Activated T-helper 9 cell treated with anti-CD3 and anti-CD28 coated beads, Interleukin-2, amount 50 U/mL, for 16 hours (primary cell): ENCODE data around the gene PERP.
"Not testable (repeated sequence)": the region's sequence is repeated elsewhere in the genome, so short reads cannot be mapped to it uniquely, and the experiment has no call there.

ENCODE experiments used
- DNase-seq: peaks from one replicate; pipeline ENCODE4 v3.0.0-alpha.2; 2020; ENCODE audit warnings: low read depth

Gene PERP

DNA sequence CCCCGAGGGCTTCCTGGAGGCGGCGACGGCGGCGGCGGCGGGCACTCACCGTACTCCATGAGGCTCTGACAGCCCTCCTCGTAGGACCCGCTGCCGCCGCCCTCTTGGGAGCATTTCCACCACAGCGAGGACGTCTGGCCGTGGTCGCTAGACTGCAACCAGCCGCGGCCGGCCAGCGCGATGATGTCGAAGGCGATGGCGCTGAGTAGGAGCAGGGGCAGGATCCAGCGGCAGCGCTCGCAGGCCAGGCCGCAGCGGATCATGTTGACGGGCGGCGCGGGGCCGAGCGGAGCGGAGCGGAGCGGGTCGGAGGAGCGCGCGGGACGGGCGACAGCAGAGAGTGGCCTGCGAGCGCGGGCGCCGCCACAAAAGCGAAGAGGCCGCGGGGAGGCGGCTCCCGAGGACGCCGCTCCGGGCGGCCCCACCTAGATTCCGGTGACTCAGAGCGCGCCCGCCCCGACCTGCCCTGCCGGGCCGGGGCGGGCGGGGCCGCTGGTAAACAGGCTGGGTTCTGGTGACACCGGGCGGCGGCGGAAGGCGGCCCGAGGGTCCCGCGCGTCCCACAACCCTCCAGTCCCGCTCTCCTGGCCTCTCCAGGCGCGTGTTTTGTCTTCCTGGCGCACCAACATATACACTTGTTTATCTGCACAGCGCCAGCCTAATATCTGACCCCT is at the start of gene PERP:
Gene PERP, minus strand, starts transcription at position 342 of the 674 bp plus-strand sequence. Its CDS starts 79 bp downstream, at position 263.
- peak; percentile 64 for DNase-seq

DNA sequence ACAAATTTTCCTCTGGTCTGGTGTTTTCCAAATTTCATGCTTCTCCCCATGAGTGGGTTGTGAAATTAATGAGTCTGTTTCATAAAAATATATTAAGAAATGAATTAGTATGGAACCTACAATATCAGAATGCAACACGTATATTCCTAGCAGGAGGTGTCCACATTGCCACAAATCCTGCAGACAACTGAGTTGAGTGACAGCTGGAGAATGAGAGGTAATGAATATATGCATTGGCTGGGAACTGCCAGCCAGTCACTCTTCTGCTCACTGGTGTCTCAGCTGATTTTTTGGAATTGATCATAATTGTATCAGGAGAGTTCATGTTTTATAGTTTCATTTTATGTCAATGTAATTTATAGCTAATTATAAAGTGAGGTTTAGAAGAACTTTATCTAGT is 48.2 kb upstream of the PERP start:
- DNase-seq, result no peak

DNA sequence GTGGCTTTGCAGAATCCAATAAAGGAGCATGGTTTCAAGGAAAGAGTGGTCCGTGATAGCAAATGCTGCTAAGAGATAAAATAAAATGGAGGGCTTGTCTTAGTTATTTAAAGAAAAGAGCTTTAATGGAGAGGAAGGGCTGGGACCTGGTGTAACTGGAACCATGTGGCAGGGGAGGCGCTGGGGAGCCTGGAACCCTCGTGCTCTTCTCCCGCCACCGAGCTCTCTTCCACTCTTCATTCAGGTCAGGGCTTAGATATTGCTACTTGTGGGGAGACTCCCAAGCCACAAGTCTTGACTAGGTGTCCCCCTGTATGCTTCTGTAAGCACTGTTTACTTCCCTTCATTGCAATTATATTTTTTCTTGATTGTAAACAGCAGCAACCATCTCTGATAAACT is 39.3 kb upstream of the PERP start:
- DNase-seq, result no peak

DNA sequence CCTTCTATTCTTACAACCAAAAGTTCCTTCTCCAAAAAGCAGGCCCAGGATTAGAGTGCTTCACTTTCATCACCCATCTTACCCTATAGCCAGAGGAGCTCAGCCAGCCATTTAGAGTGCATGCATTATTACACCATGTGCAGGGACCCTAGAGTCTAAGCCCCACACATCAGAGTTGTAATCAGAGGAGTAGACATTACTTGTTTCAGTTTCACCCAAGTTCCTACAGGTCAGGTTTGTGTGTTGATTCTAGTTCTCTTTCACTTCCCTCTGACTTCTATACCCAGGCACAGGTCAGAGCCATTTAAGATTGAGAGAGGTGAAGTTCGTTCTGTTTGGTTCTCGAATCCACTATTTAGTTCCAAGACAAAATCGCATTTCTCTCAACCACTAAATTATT is 38.2 kb upstream of the PERP start:
- DNase-seq, result no peak

DNA sequence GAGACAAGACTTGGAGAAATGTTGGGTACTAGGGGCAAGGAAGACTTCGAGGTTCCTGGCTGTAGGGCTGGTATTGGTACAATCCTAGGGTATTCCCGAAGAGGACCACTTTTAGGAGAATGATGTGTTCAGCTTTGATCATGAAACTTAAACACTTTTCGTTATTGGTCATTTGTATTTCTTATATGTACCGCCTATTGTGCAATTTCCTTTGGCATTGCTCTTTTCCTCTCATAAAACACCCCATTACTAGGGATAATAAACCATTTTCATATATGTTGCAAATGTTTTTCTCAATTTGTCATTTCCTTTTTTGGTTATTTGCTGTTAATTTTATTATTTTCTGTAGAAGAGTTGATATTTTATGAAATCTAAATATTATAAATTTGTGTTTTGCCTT is 35.6 kb upstream of the PERP start:
- DNase-seq, result no peak

DNA sequence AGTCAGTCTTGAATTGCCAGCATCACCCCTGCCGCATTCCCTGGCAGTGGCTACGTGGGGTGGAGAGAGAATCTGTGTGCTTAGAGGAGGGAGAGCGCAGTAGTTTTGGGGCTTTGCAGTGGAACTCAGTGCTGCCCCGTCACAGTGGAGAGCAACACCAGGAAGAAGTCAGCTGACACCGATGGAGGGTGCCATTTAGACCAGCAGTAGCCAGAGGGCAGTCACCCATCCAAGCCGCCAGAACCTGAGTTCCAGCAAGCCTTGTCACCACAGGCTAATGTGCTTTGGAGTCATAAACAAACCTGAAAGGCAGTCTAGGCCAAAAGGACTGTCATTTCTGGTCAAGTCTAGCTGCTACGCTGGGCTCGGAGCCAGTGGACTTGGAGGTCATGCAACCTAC is 22.0 kb upstream of the PERP start:
- DNase-seq, result no peak

DNA sequence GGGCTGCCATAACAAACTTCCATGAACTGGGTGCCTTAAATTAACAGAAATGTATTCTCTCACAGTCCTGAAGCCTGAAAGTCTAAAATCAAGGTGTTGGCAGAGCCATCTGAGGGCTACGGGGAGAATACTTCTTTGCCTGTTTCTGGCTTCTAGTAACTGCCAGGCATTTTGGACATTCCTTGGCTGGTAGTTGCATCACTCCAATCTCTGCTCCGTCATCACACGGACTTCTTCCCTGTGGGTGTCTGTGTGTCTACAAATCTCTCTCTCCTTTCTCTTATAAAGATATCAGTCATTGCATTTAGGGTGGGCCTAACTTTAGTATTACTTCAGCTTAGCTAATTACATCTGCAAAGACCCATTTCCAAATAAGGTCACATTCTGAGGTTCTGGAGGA is 20.9 kb upstream of the PERP start:
- no peak for DNase-seq

DNA sequence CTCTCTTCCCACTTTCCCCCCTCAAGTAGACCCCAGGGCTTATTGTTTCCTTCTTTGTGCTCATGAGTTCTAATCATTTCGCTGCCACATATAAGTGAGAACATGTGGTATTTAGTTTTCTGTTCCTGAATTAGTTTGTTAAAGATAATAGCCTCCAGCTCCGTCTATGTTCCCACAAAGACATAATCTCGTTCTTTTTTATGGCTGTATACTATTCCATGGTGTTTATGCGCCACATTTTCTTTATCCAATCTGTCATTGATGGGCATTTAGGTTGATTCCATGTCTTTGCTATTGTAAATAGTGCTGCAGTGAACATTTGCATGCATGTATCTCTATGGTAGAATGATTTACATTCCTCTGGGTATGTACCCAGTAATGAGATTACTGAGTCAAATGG is 16.9 kb upstream of the PERP start:
- no peak for DNase-seq

DNA sequence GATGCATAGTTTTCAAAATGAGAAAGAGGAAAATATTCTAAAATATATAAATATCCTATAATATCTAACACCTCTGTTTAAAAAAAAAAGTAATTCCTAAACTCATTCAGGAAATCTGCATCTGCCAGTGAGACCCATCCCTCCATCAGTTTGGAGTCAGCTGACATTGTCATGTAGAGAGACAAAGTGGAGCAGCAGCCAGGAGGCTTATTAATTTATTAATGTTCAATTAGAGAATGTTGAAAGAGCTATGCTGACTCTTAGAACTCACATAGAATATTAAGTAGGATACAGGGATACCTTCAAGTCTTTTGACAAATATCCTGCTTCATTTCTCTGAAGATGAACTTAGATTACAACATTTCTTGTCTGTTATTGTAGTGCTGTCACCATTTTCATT is 12.8 kb upstream of the PERP start:
- DNase-seq, result no peak

DNA sequence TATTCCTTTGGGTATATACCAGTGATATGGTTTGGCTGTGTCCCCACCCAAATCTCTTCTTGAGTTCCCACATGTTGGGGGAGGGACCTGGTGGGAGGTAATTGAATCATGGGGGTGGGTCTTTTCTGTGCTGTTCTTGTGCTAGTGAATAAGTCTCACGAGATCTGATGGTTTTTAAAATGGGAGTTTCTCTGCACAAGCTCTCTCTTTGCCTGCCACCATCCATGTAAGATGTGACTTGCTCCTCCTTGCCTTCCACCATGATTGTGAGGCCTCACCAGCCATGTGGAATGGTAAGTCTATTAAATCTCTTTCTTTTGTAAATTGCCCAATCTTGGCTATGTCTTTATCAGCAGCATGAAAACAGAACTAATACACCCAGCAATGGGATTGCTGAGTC is 12.0 kb upstream of the PERP start:
- DNase-seq, result not testable (repeated sequence)

DNA sequence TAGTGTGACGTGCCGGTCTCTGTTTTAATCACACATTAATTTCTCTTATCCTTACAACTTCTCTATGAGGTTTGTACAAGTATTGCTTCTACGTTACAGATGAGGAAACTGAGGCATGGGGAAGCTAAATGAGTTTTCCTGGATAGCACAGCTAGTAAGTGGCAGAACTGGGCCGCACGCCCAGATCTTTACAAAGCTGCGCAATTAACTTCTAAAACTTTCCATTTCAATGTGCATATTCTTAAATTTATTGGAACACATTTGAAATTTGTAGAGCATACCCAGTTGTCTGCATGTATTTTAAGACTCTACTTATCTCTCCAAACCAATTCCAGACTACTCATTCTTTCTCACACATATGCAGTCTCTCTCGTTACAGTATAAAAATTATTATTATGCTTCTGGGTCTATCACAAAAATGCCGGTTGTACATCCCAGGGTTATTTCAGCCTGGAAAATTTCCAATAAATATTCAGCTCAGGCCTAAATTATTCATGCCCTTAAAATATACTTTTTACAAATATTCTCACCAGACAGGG is 10.2 kb upstream of the PERP start:
- DNase-seq, result no peak

DNA sequence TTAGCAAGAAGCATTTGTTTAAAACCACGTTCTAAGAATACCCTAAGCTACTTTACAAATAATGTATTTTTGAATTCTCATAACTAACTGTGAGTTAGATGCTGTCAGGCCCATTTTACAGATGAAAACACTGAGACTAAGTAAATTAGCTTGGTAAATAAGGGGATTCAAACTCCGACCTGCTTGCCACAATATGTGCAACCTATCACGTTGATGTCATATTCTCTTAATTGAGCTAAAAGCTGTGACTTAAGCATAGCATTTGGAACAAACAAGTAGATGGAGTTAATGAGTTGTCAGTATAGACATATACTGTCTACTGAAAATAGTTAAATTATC is 9.4 kb upstream of the PERP start:
- no peak for DNase-seq

DNA sequence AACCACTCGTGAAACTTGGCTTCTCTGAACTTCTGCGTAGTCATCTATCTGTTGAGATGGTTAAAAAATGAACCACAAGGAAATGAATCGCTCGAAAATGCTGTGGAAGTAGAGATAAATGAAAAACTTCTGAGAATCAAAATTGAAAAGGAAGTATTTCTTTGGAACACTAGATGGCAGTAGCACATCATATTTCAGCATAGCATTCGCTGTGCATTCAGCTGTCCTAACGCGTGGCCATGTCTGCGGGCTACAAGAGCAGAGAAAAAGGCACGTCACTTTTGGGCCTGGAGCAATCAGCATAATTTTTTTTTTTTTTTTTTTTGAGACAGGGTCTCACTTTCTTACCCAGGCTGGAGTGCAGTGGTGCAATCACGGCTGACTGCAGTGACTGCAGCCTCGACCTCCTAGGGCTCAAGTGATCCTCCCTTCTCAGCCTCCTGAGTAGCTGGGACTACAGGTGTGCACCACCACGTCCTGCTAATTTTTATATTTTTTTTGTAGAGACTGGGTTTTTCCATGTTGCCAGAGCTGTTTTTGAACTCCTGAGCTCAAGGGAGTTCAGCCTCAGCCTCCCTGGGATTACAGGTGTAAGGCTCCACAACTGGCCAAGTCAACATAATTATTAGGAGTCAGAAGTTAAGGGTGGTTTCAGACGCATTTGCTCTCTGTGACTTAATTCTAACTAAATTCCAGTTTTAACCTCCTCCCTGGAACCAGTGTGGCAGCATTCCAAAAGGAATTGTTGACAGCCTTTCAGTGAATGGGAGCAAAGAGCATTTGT is 8.8 kb upstream of the PERP start:
- DNase-seq, result peak; percentile 12

DNA sequence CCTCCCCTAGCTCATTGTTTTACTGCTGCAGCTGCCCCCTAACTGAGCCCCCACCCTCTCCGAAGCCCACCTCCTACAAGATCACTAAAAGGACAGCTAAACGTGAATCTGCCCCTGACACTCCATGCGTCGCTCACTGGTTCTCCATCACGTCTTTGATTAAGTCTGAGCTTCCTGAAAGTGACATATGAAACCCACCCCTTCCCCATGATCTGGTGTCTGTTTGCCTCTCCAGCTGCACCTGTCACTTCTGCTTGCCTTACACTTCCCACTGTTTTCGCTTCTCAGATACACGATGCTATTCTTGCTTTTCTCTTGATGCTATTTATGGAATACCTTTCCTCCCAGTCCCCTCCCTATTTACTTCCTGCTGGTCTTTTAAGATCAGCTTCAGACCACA is 8.0 kb upstream of the PERP start:
- DNase-seq, result no peak

DNA sequence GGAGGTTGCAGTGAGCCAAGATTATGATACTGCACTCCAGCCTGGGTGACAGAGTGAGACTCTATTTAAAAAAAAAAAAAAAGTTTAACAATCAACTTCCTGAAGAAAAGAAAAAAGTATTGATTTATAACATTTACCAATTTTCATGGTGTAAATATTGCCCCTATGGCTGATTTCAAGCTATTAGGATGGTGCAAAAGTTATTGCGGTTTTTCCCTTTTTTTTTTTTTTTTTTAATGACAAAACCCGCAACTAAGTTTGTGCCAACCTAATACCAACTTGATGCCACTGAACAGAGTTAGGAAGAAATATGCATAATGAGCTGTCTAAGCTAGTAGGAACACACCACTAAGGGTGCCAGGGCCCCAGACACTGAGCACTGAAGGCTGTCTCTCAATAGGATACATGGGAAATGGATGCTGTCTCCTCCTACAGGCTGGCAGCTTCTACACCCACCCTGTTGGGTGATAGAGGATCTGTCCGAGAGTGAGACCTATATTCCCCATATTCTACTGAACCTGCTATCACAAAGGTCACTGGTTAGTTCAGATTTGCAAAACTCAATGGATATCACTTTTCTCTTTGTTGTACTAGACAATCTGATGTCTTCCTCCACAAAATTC is 6.5 kb upstream of the PERP start:
- DNase-seq, result no peak

DNA sequence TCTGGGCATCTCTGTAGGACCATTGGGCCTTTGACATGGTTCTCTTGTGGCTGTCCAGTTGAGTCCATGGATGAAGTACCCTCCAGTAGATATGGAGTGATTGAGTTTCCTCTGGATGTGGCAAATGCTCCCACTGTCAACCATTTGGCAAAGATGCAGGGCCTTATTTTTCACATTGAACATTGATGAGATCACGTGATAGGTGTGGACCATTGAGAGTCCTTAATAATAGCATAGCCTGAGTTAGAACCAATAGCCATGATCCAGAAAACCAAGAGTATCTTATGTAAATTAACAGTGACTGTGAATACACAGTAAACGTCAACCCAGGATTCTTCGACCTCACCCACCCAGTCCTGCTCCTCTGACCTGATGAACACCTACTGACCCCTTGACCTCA is 3.0 kb upstream of the PERP start:
- DNase-seq, result no peak

DNA sequence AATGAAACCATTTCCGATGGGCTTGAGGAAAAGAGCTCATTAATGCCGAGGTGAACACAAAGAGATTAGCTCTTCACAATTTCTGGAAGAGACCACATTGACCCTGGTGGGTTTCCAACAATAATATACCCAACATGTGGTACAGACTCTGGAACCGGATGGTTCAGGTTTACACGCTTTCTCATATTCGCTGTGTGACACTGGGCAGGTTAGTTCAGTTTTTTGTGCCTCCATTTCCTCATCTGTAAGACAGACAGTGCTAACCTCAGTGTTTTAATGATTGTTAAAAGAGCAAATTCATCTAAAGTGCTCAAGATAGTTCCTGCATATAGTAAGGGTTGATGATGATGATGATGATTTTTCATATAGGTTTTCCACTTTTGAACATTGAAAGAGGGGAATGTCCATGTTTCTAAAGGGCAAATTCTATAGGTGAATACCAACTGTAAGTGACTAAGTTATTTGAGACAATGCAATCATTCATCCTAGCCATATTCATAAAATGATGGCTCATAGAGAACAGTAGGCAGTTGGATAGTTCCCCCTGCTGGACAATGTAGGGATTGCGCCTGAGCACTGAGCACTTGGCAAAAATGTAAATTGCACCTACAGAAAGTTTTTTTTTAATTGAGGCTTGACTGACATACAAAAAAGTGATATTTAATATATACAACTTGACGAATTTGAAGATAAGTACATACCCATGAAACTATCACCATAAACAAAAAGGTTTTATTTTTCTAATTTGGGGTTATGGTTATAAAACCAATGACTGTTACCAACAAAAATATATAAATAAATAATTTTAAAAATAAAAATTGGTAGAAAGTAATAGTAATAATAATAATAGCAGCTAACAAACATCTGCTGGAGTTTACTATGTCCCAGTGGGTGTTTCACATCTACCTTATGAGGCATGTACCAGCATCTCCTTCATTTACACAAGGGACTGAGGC is 2.1 kb upstream of the PERP start:
- peak; percentile 63 for DNase-seq

DNA sequence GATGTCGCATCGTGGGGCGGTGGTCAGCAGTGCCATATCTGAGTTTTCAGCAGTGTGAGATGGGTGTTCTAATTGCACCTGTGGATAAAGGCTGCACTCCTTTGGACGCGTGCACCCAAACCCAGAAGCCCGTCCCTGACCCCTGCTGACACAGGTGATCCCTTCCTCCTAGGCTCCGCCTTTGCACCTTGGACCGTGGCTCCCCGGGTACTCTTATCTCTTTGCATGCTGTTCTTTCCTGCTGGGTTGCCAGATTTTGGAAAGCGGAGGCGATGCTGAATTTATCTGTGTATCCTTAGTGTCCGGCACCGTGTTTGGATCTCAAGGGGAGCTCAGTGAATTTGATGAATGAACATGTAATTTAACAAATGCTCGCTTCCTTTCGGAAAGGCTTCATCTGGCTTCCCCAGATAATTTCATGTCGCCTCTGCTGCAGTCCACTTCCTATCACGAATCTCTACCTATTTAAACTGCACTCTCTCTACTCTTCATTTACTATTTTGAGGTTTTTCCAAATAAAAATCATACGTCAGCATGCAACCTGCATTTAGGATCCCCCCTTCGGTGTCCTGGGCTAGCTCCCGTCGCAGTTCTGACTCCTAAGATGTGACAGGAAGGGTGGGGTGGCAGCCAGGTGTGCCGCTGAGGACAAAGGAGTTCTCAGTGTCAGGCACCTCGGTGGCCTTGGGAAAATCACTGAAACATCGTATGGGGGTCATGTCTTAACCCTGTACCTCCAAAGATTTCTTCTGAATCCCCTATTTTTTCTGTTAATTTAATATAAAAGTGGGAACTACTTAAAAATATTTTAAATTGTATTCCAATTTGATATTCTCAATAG is 753 bp upstream of the PERP start:
- no peak for DNase-seq

DNA sequence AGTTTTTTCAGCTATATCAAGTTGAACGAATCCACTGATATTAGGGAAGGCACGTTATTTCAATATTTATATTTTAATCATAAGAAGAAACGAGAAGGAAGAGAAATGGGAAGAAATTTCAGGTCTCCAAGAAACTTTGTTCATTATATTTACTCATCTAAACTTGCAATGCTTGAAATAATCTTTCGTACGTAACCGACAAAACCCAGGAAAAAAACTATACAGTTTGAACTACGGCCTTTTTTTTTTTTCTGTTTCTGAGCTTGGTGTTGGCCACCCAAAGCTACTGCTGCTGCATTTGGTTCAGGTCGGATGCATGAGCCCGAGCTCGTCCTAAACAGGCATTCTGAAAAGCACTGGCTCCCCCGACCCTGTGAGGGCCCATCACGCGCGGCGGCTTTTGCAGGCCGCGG is 548 bp downstream of the PERP start:
- no peak for DNase-seq

DNA sequence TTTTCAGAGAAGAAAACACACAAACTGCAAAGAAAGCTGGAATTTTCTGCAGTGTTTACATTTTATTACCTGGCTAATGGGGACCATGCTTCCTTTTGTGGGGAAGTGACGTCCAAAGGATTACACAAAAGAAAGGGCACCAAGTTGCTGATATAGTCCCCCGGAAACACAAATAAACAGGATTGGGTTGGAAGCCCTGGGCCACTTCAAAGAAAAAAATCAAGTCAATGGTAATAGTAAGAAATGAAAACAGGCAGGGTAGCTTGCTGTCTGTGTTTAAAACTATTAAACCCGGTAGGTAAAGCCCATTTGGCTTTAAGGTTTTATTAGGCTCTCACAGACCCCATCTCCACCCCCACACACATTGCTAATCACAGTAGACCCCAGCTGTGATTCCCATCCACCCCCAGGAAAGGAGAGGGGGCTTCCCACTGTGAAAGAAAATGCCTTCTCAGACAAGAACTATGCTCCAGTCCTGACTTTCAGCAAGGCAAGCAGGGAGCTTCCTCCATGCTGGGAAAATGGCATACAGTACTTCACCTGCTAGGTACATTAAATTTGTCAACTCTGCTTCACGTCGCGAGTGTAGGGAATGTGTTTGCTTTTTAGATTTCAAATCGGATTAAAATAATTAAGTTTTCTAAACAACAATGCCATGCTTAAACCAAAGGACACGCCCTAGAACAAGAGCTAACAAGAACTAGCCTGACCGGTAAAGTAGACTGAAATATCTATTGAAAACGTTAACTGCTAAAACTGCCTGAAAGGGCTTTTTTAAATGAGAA is 1.1 kb downstream of the PERP start:
- DNase-seq, result no peak
